Measurements from ENCODE around the gene TYRP1.
"Not testable (repeated sequence)": the region's sequence is repeated elsewhere in the genome, so short reads cannot be mapped to it uniquely, and the experiment has no call there.

The TYRP1 gene

DNA sequence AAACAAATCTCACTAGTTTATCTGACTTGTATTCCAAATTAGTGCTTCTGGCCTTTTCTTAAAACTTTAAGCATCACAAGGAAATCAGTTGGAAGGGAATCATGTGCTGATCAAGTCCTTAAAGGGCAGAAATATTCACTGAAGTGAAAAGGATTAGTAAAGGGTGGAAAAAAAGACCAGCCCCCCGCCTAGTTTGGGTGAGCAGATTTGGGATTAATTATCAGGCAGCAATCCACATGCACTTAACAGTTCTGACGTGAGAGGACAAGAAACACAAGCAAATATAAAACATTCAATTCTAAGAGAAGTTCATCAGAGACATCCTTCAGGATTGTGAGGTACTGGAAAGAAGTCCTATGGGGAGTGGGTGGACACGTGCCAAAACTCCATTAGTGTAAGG lies at the start of gene TYRP1:
TYRP1 (plus strand) TSS at position 245 of the 400 bp plus-strand sequence. CDS start 612 bp downstream, outside the sequence.
- no peak for DNase-seq (ENCODE audit: low read depth)

GRCh38 chr9:12643686-12644085 lies 49.5 kb upstream of the TYRP1 start:
- no peak for DNase-seq (ENCODE audit: low read depth)

DNA sequence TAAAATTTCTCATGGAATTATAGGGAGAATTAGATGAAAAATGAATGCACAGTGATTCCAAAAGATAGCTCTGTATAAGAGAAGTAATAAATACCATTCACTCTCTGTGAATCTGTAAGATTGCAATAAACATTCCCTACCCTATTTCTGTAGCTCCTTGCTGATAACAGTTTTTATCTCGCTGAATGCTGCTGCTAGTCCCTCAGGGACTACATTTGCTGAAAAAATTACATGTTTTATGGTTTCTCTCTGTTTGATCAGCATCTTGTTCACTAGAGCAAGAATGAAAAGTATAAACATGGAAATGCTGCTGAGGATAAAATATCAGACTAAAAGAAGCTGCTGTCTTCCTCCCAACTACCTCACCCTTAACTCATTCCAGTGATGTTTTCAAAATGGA lies 44.3 kb upstream of the TYRP1 start:
- no peak for DNase-seq (ENCODE audit: low read depth)

DNA sequence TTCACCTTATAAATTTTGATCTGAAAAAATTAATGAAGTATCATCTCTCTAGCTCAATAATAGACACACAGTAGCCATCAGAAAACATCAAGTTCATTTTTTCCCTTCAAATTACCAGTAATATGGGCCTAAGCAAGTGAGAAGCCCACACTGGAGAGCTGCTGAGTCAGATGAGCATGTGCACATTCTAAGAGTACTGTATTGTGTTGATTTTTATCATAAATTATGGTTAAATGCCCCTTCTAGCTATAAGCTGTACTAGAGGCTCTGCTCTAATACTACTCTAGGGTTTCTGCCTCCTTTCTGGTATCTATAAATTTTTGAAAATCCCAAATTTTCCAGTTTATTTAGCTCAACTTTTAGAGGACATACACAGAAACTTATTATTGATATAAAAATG lies 42.1 kb upstream of the TYRP1 start:
- no peak for DNase-seq (ENCODE audit: low read depth)

GRCh38 chr9:12652973-12653372 lies 40.2 kb upstream of the TYRP1 start:
- no peak for DNase-seq (ENCODE audit: low read depth)

- no peak for DNase-seq (ENCODE audit: low read depth)
Observed at GRCh38 chr9:12656803-12657202, 36.4 kb upstream of the TYRP1 start.

GRCh38 chr9:12657233-12657632 lies 36.0 kb upstream of the TYRP1 start:
- DNase-seq (ENCODE audit: low read depth), result no peak

DNA sequence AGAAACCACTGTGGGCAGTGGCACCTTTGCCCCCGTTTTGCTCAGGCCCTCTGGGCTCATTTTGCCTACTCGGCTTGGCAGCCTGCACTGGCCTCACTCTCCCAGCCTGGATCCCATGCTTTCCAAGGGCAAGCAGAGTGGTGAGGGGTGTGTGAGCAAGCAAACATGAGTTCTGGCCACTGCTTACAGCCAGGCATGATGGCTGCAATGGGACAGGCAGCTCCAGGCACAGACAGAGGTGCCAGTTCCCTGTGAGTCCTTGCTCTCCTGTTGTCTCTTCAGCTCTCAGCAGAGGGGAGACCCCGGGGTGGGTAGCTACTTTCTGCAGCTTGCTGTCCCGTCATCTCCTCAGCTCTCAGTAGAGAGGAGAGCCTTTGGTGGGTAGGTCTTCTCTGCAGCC lies 35.2 kb upstream of the TYRP1 start:
- DNase-seq (ENCODE audit: low read depth), result no peak

GRCh38 chr9:12658531-12659209 lies 34.5 kb upstream of the TYRP1 start:
- no peak for DNase-seq (ENCODE audit: low read depth)

GRCh38 chr9:12659220-12659619 lies 34.0 kb upstream of the TYRP1 start:
- DNase-seq (ENCODE audit: low read depth), result no peak

DNA sequence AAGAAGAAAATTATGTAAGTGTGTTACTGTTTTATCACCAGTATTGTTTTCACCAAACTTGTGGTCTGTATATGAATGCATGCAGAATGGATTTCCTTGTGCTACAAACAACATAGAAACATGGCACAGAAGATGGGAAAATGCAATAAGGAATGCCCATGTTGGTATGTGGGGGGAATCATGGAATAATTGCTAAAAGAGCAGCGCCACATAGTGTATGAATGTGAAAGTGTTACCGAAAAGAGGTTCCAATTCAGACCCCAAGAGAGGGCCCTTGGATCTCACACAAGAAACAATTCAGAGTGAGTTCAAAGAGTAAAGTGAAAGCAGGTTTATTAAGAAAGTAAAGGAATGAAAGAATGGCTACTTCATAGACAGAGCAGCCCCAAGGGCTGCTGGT lies 26.4 kb upstream of the TYRP1 start:
- no peak for DNase-seq (ENCODE audit: low read depth)

DNA sequence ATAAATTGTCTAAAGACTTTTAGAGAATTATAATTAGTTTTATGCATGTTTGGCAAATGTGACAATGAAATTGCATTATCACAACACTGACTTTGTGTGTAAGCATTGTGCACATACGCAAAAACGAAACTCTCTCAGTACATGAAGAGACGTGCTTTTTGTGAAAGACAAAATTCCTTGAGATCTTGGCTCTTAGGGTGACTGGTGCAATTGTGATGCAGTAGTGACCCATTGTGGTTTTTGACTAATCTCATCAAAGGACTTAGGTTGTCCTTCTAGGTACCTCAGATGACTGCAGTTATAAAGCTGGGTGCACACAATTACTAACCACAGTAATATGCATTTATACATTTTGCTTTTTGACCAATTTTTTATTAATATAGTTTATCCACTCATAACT lies 25.3 kb upstream of the TYRP1 start:
- no peak for DNase-seq (ENCODE audit: low read depth)

DNA sequence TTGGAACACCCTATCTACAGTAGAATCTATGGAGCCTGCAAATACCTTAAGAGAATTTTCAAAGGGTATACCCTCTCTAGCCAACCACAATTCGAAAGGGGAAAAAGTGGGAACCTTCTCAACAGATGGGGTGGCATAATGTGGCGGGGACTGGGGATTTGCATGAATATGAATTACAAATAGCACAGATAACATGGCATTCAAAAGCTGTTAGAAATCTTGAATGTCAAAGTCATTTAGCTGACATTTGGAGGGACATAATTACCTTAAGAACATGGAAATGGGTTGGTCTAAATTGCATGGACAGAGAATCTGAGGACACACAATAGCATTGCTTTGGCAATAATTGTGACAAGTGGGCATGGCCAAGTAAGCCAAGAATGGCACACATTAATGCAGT lies 23.2 kb upstream of the TYRP1 start:
- DNase-seq (ENCODE audit: low read depth), result no peak

- no peak for DNase-seq (ENCODE audit: low read depth)
Observed at GRCh38 chr9:12674961-12675360, 18.2 kb upstream of the TYRP1 start.

DNA sequence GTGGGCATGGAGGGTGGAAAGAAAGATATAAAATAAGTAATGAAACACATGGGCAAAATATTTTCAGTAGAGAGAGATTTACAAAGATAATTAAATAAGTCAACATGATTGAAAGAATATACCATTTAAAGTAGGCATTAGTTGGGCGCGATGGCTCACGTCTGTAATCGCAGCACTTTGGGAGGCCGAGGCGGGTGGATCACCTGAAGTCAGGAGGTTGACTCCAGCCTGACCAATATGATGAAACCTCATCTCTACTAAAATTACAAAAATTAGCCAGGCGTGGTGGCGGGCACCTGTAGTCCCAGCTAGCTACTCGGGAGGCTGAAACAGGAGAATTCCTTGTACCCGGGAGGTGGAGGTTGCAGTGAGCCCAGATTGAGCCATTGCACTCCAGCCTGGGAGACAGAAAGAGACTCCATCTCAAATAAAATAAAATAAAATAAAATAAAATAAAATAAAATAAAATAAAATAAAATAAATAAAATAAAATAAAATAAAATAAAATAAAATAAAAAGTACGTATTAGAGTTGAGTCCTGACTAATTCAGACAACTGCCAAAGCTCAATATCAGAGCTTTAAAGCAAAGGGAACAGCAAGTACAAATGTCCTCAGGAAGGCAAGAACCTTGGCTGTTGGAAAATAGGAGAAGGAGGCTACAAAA lies 15.6 kb upstream of the TYRP1 start:
- not testable (repeated sequence) for DNase-seq (ENCODE audit: low read depth)

DNA sequence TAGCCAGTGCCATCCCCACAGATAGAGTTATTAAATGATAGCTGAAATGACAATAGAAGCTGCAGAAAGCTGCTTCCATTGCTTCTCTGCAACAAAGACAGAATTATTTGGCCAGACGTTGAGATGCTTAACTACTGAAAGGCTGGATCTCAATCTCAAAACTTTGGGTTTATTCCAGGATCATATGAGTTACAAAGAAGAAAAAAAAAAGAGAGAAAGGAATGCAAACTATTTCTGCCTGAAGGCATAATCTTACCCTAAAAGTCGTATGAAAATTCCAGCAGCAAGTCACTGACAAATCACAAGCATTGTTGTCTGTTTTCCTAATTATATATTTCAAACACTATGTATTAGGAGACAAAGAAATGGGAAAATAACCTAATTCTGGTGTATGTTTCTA lies 12.8 kb upstream of the TYRP1 start:
- no peak for DNase-seq (ENCODE audit: low read depth)

DNA sequence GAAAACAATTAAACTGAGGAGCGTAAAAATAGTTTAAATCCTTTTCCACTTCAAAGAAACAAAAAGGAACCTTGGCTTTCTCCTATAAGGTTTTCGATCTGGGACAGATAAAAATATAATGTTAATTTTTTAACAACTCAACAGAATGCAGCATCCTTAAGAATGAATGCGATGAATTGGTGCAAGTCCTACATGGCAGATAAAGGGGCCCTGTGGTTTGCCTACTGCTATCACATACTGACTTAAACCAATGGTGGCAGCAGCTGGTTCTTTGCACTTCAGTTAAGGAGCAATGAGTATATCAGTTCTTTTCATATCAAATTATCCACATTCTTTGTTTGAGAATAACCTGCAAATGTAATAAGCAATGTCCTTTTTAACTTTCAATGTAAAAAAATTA lies 12.4 kb upstream of the TYRP1 start:
- DNase-seq (ENCODE audit: low read depth), result no peak

DNA sequence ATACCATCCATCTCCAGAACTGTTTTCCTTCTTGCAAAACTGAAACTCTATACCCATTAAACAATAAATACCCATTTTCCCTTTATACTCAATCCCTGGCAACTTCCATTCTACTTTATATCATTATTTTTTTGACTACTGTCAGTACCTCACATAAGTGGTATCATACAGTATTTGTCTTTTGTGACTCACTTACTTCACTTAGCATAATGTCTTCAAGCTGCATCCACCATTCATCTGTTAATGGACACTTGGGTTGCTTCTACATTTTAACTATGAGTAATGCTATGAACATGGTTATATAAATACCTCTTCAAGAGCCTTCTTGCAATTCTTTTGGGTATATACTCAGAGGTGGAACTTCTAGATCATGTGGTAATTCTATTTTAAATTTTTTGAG lies 11.6 kb upstream of the TYRP1 start:
- peak; percentile 14 for DNase-seq (ENCODE audit: low read depth)

- DNase-seq (ENCODE audit: low read depth), result no peak
Observed at GRCh38 chr9:12684974-12685373, 8.2 kb upstream of the TYRP1 start.

- DNase-seq (ENCODE audit: low read depth), result no peak
Observed at GRCh38 chr9:12689233-12689632, 4.0 kb upstream of the TYRP1 start.

GRCh38 chr9:12694013-12694412 lies 828 bp downstream of the TYRP1 start:
- DNase-seq (ENCODE audit: low read depth), result no peak

- no peak for DNase-seq (ENCODE audit: low read depth)
Observed at GRCh38 chr9:12695474-12695873, 2.3 kb downstream of the TYRP1 start.

GRCh38 chr9:12696931-12697622 lies 3.9 kb downstream of the TYRP1 start:
- no peak for DNase-seq (ENCODE audit: low read depth)
